Stimulated activated CD4-positive, alpha-beta T cell treated with anti-CD3 and anti-CD28 coated beads, Interleukin-1b, Interleukin-23, amount 100 ng/mL, for 4 hours (primary cell): Measurements from ENCODE around the gene NAA80.
"Not testable (repeated sequence)": the region's sequence is repeated elsewhere in the genome, so short reads cannot be mapped to it uniquely, and the experiment has no call there.

ENCODE experiments used
- DNase-seq, 2 donors: peaks; one replicate each; pipeline ENCODE4 v3.0.0-alpha.2; 2020; ENCODE audit warnings: low read depth in 2 of 2

NAA80 gene

GRCh38 chr3:50314342-50314741 lies 15.1 kb upstream of the NAA80 start:
- DNase-seq = no peak

GRCh38 chr3:50312041-50312440 lies 12.8 kb upstream of the NAA80 start:
- not testable (repeated sequence) for DNase-seq

- DNase-seq = no peak
Measured at GRCh38 chr3:50304601-50305000, 5.4 kb upstream of the NAA80 start.

- no peak for DNase-seq
Measured at GRCh38 chr3:50303013-50303815, 4.0 kb upstream of the NAA80 start, which contains the start of gene HYAL1. HYAL1 (minus strand) TSS chr3:50303574; CDS start chr3:50302956, 618 bp downstream.

- no peak for DNase-seq
Measured at GRCh38 chr3:50302095-50303012, 3.1 kb upstream of the NAA80 start.

GRCh38 chr3:50300681-50301254 lies 1.6 kb upstream of the NAA80 start:
- no peak for DNase-seq

- DNase-seq = no peak
Measured at GRCh38 chr3:50299929-50300680, 900 bp upstream of the NAA80 start.

- DNase-seq = no peak
Measured at GRCh38 chr3:50299638-50299928, 378 bp upstream of the NAA80 start.

GRCh38 chr3:50297896-50298725 lies 1.1 kb downstream of the NAA80 start:
- DNase-seq = no peak

- DNase-seq = no peak
Measured at GRCh38 chr3:50297384-50297775, 1.8 kb downstream of the NAA80 start.

GRCh38 chr3:50296721-50297383 lies 2.4 kb downstream of the NAA80 start:
- DNase-seq = no peak

- DNase-seq = no peak
Measured at GRCh38 chr3:50295553-50296431, 3.4 kb downstream of the NAA80 start.

- no peak for DNase-seq
Measured at GRCh38 chr3:50294492-50295403, 4.5 kb downstream of the NAA80 start.

- DNase-seq = no peak
Measured at GRCh38 chr3:50294089-50294488, 5.1 kb downstream of the NAA80 start.

GRCh38 chr3:50293079-50293801 lies 6.0 kb downstream of the NAA80 start:
- no peak for DNase-seq

- peak; percentile 88 to 92 for DNase-seq
Measured at GRCh38 chr3:50292159-50293078, 6.8 kb downstream of the NAA80 start, which contains the start of gene IFRD2. IFRD2 (minus strand) TSS chr3:50292429; CDS start chr3:50292274, 155 bp downstream.
